H1 (cell line): Measurements from ENCODE around the gene EEF1AKMT2. TPM values are rescaled to one million over a fixed set of nuclear protein-coding genes. Genes with fewer than 3 reads are reported as not detected.

Experiments
- CHD7 ChIP-seq: fragments of 300-600 bp; sonication (generic); IDR thresholded peaks from 2 replicates; pipeline ENCODE4 v1.7.1; 2012; ENCODE audit warnings: low read length, moderate library complexity, mild to moderate bottlenecking, inconsistent platforms; ENCODE audit not compliant: insufficient replicate concordance
- polyA plus RNA-seq, 7 experiments: library from polyadenylated mRNA; depleted of rRNA in 3 of 7; stranded (reverse) in 5 of 7; unstranded in 2 of 7; fragments of >200 nt in 5 of 7; fragments of 200-250 nt in 2 of 7; gene quantifications; 1 replicate in 5 of 7; 2 replicates in 1 of 7; 4 replicates in 1 of 7; pipeline versions ENCODE4 v1.2.1 to v1.2.3, GENCODE V29; 2011 to 2013; ENCODE audit warnings: missing spikeins in 2 of 7, mixed read lengths in 2 of 7
- total RNA-seq: library from RNA; stranded (reverse); fragmentation: NEBNext Ultra II Directional; extraction: Animal tissue kit (Norgen Biotek cat#: 25700); gene quantifications from 2 replicates; pipeline ENCODE4 v1.2.1, GENCODE V29; 2021

The EEF1AKMT2 gene
- total and polyA plus RNA-seq, 2 of the 8 experiments (the other 6 are each of a cell fraction or from before 2014, with no cell fraction given): 9.8 to 26.8 TPM

GRCh38 chr10:124710266-124710881, 81.3 kb downstream of the EEF1AKMT2 start (continued):
- no peak for TF ChIP-seq CHD7
